ENCODE results near the gene CFAP299. TPM values are rescaled to one million over a fixed set of nuclear protein-coding genes. Genes with fewer than 3 reads are reported as not detected.

The CFAP299 gene
- total and polyA plus RNA-seq, 9 of the 15 experiments (the other 6 are each of a cell fraction or from before 2014, with no cell fraction given): 0.09 to 3.0 (median 0.76) TPM

- TF ChIP-seq TGIF2 (CRISPR knock-in tag; IDR thresholded peaks at IDR 0.05): no peak
- TF ChIP-seq ZNF324 (CRISPR knock-in tag; IDR thresholded peaks at IDR 0.05): no peak
- TF ChIP-seq DLX4 (CRISPR knock-in tag; IDR thresholded peaks at IDR 0.05): no peak
- no peak for TF ChIP-seq IRF1 (CRISPR knock-in tag; IDR thresholded peaks at IDR 0.05; ENCODE audit: borderline replicate concordance)
- no peak for TF ChIP-seq GABPB2 (CRISPR knock-in tag; conservative IDR thresholded peaks at IDR 0.05)
- TF ChIP-seq ARHGAP35 (IDR thresholded peaks at IDR 0.05; ENCODE audit: partially characterized antibody): no peak
- no peak for TF ChIP-seq ZNF778 (CRISPR knock-in tag; IDR thresholded peaks at IDR 0.05)
- no peak for TF ChIP-seq TAF1 (IDR thresholded peaks at IDR 0.05; ENCODE audit: control insufficient read depth, extremely low read depth, insufficient read depth, low read length, severe bottlenecking)
- TF ChIP-seq FIP1L1 (IDR thresholded peaks at IDR 0.05; ENCODE audit: low read depth, low read length, poor library complexity, severe bottlenecking): no peak
Measured at GRCh38 chr4:81003597-81004111, 668.1 kb downstream of the CFAP299 start (continued).

- no peaks in the 10 kb centered on the region for H3K4me1 ChIP-seq (replicated peaks in 1 of 2; ENCODE audit: control insufficient read depth in 2 of 2, insufficient read depth in 2 of 2, low read length in 2 of 2)
- POLR2A ChIA-PET: no interaction called here
- WGBS (ENCODE audit: insufficient coverage, low coverage, missing lambda C conversion rate): 0% methylated on average over 2 of the region's 2 CpGs
Measured at GRCh38 chr4:81007417-81007816, 671.9 kb downstream of the CFAP299 start.

More at GRCh38 chr4:81007417-81007816, 671.9 kb downstream of the CFAP299 start:
- FAIRE-seq (no peak), DNase-seq (ENCODE audit: extremely low read depth in 1 of 4, low spot score in 3 of 4) (no peak), ATAC-seq (no peak)
- CTCF ChIA-PET (ENCODE audit: low intra/inter-chr PET ratio): no interaction called here
- H3K79me2 ChIP-seq (ENCODE audit: control insufficient read depth, insufficient read depth, low read length): no peaks in the 10 kb centered on the region
- no peak overlapping the region for H3K4me2 ChIP-seq (ENCODE audit: insufficient read depth, low read length)
- no TSS peak for BruUV-seq (replicated peaks)
- no peaks in the 10 kb centered on the region for H3K27me3 ChIP-seq (ENCODE audit: control insufficient read depth in 2 of 2, insufficient read depth in 2 of 2, low read length in 2 of 2)
- in situ Hi-C loops (cut with MboI) (no loop called here), intact Hi-C loops (cut with micrococcal nuclease) (no loop called here)
- H3K9me1 ChIP-seq (ENCODE audit: control insufficient read depth, insufficient read depth, low read length): no peaks in the 10 kb centered on the region
- no peak overlapping the region for H3K9ac ChIP-seq (ENCODE audit: insufficient read depth in 1 of 2, low read depth in 2 of 2, low read length in 2 of 2)
- H3K36me3 ChIP-seq (ENCODE audit: control insufficient read depth, insufficient read depth, low read length): no peaks in the 10 kb centered on the region
- no peaks in the 10 kb centered on the region for H4K20me1 ChIP-seq (replicated peaks; ENCODE audit: control insufficient read depth, insufficient read depth, low read length)
- H3K27ac ChIP-seq (ENCODE audit: extremely low read depth, low read depth, low read length): no peak overlapping the region
- TF ChIP-seq GABPB2 (CRISPR knock-in tag; conservative IDR thresholded peaks at IDR 0.05): no peak
- no peak for TF ChIP-seq HDAC6 (IDR thresholded peaks at IDR 0.05; ENCODE audit: low read depth, low read length)
- TF ChIP-seq NELFE (IDR thresholded peaks at IDR 0.05; ENCODE audit: insufficient read depth, insufficient read length): no peak
- TF ChIP-seq NKRF (IDR thresholded peaks at IDR 0.05; ENCODE audit: borderline replicate concordance): no peak
- no peak for TF ChIP-seq E2F3 (CRISPR knock-in tag; IDR thresholded peaks at IDR 0.05)
- TF ChIP-seq NFXL1 (CRISPR knock-in tag; IDR thresholded peaks at IDR 0.05): no peak
- no peak for TF ChIP-seq SMARCA5 (IDR thresholded peaks at IDR 0.05)
- no peak for TF ChIP-seq TRIM28 (IDR thresholded peaks at IDR 0.05)
- no peaks in the 10 kb centered on the region for H3K9me3 ChIP-seq (replicated peaks; ENCODE audit: control insufficient read depth, insufficient read depth, low read depth, low read length)
- no peak overlapping the region for H2AFZ ChIP-seq (ENCODE audit: low read depth, low read length)
- H3K4me3 ChIP-seq: no peak overlapping the region

Measured in K562 (cell line).